HG02884 (cell line): ENCODE measurements around the gene LMAN1.

Experiments used
- ATAC-seq: cut with Tn5 transposase; IDR thresholded peaks from one replicate; pipeline ENCODE4 v1.9.1; 2021; ENCODE audit warnings: mild to moderate bottlenecking, moderate library complexity; ENCODE audit not compliant: unreplicated experiment

LMAN1 gene

DNA sequence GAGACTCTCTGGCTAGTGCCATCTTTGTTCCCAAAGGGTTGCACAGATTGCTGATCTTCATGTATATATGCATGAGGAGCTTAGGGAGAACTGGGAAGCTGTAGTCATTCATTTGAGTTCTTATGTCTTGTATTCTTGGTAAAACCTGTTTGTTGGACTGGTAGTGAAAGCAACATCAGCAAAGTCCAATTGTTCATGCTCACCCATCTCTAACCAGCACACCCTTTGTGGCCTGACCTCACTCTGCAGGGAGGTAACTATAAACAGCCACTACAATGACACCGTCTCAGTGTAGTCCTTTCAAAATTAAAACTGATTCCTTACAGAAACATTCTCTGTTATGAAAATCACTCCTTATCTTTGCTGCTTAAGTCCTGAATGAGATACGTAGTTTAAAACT is 13.9 kb upstream of the LMAN1 start:
- no peak for ATAC-seq

DNA sequence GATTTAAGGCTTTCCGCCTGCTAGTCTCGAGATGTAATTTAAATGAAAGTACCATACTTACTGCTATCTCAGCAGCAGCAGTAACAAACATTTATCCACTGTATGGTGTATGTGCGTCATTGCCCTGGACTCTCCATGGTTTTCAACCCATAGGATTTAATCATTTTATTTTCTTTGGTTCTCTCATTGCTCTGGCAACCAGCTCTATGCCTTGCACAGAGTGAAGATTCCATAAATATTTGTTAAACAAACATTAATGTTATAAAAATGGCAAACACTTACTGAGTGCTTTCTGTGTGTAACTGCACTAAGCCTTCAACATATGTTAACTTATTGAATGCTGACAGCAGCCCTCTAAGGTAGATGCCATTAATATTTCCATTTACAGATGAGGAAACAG is 1.3 kb upstream of the LMAN1 start:
- ATAC-seq = no peak

DNA sequence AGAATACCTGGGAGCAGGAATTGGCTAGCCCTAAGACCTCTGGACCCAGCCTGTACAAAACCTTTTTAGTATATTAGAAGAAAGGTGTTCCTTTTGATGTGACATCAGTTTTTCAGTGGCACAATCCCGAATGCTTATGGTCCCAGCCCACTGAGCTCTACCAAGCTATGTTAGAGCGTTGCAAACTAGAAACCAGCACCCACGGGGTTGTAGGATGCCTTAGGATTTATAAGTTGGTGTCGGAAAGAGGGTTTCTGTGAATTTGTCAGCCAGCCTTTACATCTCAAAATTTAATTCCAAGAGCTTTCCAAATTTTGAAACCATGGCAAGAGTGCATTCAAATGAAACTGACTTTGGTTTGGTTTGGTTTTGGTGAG is 499 bp upstream of the LMAN1 start:
- ATAC-seq = peak; percentile 10

DNA sequence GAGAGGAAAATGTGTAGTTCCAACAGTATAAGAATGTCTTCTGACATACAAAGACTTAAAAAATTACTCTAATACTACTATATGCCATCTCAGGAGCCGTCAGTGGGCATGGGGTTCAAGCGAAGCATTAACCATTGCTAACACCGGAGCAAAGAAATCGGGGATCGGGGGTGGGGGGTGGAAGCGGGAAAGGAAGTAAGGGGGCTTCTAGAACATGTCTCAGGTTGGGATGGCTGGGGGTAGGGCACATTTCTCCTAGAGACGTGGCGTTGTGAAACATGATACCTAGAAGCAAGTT is 702 bp downstream of the LMAN1 start:
- no peak for ATAC-seq

DNA sequence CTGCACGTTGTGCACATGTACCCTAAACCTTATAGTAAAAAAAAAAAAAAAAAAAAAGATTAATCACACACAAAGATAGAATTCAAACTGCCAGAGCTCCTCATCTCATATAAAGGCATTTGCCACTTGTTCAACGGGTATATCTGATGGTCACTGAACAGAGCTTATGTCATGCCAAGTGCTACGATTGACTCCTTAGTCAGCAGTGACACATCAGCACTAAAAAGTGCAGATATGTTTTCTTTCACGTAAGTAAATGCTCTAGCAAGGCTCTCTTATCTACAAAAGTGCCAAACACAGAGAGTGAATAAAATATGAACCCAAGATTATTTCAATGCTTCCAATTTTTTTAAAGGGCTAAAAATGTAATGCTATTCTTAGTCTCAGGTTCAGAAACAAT is 1.1 kb downstream of the LMAN1 start:
- no peak for ATAC-seq

DNA sequence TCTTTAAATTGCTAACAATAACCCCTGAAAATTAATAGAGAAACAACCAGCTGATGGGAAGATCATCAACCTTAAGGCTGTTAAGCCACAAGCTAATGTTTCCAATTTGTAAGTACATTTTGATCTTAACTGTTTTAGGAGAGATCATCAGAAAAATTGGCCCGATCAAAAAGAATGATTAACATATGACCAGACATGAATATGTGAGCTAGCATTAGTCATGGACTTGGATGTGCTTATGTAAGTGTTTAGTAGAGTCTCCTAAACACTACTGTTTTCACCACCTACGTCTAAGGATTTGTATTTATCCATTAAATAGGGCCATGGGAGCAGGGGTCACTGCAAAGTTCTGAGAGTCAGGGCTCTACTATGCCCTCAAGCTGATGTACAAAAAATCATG is 4.3 kb downstream of the LMAN1 start:
- ATAC-seq = no peak

DNA sequence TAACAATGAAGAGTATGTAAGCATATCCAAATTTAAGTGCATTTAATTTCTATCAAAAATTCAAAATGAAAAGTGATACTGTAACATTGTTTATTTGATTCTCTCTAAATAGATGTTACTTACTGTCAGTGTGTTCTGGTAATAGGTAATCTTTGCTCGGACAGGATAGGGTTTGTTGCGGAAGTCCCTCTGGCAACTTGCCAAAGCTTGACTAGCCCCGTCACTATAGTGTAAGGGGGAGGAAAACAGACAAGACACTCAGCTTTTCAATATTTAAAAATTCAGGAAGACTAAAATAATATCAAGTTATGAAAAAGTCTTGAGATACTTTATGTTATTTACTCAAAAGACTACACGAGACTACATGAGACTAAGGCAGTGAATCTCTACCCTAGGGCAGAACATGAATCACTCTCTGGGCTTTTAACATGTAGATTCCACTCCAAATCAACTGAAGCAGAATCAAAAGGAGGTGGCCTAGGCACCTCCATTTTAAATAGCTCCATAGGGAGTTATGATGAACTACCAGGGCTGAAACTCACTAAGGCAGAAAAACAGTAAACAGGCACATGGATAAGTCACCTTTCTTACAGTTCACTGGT is 5.9 kb downstream of the LMAN1 start:
- ATAC-seq = no peak

DNA sequence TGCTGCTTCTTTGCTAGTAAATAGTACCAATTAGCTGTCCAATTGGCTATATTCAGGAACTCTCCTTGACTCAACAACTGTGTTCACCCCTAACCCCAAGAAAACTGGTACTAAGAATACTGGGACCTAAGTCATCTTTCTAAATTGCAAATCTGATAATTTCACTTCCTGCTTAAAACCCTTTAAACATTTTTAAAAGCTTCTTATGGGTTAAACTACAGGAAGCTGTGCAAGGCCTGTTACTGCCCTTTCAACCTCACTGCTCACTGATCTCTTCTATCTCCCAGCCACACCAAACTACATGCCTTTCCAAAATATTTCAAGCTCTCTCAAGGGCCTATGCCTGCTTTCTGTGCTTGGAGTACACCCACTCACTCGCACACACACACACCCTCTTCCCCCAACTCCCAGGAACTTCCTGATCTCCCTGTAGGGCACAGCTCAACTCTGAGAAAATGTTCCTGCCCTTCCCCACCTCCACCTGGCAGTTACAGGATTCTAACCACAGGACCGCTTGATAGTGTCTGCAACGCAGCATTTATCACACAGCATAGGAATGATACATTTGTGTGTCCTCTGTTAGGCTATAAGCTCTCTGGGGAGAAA is 6.7 kb downstream of the LMAN1 start:
- ATAC-seq = peak; percentile 65

DNA sequence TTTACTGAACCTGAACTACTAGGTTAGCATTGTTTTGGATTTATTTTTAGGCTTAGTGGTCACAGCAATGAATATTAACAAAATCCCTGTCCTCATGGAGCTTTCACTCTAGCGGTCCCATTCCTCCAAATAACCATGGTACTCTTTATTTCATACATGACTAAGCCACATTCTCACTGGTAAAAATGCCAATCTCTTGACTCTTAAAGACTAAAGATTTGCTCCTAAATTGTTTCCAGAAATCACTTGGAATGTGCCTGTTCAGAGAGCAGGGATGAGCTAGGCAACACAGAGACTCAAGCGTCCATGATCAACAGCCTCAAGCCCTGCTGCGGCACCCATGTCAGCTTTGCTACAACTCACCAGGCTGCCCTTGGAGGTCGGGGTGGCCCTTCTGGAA is 13.5 kb downstream of the LMAN1 start:
- no peak for ATAC-seq

DNA sequence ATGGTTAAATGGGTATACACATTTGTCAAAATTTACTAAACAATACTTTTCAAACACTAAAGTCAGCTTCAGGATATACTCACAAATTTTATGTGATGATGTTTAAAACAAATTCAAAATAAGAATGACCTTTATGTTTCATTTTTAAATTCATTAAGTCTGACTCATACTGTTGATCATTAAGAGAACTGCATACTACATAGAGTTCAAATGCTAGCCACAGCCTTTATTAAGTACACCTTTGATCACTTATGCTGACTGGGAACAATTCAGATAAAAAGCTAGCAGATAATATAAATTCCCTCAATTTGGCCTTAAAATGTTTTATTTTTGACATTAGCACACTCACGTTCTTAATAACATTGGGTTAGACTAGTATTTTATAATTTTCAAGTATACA is 14.1 kb downstream of the LMAN1 start:
- ATAC-seq = no peak

DNA sequence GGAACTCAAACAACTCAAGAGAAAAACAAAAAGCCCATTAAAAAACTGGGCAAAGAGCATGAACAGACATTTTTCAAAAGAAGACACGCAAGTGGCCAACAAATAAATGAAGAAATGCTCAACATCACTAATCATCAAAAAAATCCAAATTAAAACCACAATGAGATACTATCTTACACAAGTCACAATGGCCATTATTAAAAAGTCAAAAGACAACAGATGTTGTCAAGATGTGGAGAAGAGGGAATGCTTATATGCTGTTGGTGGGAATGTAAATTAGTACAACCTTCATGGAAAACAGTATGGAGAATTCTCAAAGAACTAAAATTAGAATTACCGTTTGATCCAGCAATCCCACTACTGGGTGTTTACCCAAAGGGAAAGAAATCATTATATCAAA is 15.1 kb downstream of the LMAN1 start:
- no peak for ATAC-seq

DNA sequence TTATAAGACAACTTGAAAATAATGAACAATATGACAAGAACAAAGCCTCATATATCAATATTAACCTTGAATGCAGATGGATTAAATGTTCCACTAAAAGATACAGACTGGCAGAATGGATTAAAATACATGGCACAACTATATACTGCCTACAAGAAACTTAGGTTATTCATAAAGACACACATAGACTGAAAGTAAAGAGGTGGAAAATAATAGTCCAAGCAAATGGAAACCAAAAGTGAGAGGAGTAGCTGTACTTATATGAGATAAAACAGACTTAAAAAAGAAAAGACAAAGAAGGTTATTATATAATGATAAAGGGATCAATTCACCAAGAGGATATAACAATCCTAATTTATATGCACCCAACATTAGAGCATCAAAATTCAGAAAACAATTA is 18.2 kb downstream of the LMAN1 start:
- no peak for ATAC-seq

DNA sequence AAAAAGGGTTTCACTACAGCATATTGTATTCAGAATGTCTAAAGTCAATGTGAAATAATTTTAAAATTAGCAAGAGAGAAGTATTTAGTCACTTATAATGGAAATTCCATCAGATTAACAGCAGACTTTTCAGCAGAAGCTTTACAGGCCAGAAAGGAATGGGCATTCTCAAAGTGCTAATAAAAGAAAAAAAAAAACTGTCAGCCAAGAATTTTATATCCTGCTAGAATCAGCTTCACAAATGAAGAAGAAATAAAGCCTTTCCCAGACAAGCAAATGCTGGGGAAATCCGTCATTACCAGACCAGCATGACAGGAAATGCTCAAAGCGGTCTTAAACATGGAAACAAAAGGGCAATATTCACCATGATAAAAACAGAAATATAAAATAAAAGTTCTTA is 18.8 kb downstream of the LMAN1 start:
- no peak for ATAC-seq

DNA sequence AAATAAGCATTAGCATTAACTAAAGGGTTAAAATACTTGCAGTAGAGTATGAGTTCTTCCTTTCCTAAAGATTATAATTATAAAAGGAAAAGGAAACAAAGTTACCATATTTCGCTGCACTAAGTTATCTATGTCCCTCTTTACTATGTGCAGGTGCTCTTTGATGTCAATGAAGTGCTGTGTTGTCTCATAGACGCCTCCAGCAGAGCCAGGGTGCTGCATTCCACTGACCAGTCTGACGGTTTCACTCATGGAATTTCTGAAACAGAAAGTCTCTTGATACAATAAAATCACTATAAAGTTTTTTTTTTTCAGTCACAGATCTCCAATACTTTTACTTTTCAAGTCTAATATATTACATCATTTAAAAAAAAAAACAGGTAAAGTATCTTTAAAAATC is 26.1 kb downstream of the LMAN1 start:
- ATAC-seq = no peak

DNA sequence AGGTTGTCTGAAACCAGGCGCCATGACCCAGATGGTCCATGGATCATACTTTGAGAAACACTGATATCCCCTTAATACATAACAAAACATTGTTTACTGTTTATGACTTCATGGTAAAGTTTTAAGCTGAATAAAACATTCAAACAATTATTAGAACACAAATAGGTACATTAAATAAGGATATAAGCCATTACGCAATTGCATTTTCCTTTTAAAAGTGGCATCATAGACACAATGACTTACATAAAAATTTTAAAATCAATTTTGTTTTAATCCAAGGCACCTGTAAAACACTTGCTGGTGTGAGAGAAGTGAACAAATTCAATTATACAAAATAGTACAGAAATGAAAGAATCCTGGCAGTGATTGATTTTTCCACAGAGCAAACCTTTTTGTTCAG is 30.4 kb downstream of the LMAN1 start:
- no peak for ATAC-seq

DNA sequence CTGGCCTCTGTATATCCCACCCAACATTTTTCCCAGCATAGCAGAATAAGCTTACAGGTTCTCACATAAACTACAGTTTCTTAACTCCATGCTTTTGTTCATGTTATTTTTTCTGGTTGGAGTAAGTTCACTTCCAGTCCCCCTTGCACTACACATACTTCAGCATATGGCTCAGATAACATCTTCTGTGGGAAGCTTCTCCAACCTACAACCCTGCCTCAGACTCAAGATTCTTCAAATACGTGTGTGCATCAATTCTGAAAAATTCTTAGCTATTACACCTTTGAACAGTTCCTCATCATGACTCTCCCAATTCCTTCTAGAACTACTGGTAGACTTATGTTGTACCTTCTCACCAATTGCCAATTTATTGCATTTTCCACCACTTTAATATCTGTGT is 33.1 kb downstream of the LMAN1 start:
- ATAC-seq = no peak

DNA sequence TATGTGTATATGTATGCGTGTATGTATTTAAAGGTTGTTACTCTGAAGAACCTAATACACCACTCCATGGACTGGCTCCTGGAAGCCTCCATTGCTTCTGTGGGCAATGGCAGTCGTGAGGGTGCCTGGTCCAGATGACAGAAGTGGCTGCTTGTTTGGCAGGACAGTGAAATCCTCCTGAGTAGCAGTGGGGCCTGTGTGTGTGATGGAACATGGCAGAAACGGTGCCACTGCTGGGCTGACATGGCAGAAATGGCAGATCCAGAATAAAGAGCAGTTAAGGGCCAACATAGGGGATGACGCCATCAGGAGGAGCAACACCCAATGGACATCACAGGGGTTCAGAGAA is 34.5 kb downstream of the LMAN1 start:
- ATAC-seq = no peak

DNA sequence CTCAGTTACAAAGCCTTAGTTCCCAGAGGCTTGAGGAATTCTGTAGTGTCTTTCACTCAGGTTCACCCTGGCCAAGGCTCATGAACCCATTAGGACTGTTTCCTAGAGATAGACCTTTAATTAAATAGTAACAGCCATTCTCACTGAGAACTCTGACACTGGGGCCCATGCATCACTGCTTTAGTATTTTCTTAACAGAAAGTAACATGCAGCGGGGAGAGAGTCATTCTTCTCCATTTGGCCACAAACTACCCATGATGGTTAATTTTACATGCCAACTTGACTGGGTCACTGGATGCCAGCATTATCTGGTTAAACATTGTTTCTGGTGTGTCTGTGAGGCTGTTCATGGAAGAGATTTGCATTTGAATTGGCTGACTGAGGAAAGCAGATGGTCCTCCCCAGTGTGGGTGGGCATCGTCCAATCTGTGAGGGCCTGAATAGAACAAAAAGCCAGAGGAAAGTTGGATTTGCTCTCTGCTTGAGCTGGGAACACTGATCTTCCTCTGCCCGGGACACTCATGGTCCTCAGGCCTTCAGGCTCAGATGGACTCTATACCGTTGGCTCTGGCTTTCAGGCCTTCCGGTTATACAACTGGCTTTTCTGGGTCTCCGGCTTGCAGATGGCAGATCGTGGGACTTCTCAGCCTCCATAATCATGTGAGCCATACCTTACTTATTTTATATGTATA is 35.0 kb downstream of the LMAN1 start:
- ATAC-seq = no peak

DNA sequence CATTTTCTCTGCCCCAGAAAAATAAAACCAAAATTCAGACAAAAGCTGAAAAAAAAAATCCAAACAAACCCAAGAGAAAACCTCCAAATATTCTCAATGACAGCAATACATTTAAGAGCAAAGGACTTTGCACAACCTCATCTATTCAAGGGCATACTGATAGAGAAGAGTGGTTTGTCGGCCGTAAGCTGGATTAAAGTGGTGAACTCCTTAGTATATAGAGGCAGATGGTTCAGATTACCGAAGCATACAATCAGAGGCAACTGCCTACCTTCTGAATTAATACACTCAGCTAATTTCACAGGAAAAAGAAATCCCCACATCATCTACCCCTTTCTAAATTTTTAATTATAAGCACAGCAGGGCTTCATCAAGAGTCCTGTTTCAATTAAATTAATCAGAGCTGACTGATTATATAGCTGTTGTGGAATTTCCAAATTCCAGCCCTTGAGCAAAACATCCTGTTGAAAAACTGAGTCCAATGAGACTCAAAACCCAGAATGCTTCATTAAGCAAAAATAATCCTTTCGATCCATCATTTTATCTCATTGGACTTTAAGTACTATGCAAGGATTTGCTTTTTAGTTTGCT is 40.5 kb downstream of the LMAN1 start, which contains the start of gene CPLX4:
CPLX4 (minus strand) TSS at position 190 of the 591 bp plus-strand sequence; CDS start at position 3, 187 bp downstream.
- ATAC-seq = no peak

DNA sequence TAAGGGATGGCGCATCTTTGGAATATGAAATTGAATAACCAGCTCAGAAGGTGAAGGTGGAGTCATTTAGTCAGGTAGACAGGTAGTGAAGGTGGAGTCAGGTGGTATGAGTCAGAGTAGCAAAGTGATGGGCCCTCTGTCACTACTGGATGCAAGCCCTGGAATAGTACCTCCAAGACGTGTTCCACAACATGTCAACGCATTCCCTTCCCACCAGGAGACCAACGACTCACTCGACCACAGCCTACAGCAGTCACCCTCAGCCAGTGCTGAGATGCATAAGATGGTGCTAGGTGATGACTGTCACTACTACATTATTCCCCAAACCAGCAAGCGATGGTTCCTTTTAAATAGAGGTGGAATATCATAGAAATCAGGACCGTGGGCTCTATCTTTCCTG is 47.4 kb downstream of the LMAN1 start:
- no peak for ATAC-seq

DNA sequence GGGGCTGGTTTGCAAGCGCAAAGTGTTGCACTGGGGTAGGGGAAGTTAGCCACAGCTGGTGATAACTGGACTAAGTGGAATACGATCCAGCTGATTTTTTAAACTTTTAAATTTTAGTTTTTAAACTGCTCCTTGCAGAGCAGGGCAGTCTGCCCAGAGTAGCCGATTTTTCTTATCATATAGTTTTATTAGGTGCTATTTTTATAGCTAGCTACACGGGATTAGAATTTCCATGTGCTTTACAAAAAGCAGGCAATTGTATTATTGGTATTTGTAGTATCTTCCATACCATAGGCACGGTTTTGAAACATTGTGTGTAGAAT is 50.2 kb downstream of the LMAN1 start:
- ATAC-seq = no peak

DNA sequence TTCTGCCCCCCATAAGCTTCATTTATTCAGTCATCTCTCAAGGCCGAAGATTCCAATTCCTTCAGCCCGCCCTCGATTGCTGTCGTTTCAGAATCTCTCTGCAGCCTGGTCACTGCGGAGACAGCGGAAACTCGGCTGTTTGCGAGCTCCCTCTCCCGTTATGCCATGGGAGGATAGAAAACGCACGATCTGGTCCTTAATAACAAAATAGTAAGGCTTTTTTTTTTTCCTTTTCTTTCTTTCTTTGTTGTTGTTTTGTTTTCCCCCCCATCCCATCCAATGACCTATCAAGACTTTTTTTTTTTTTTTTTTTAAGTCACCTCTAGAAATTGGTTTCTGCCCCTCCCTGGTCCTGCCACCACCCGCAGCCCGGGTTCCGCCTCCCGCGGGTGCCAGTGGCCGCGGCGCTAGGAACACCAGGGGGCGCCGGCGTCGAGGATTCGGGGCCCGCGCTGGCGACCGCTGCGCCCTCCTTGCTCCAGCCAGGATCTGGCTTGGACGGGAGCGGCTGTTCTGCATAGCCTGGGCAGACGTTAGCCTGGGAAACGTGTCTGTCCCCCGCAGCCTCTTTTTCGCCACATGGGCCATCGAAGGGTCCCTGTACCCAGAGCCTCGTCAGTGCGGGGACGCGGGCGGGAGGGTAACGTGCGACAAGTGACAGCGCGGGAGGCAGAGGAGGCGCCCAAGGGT is 50.7 kb downstream of the LMAN1 start:
- ATAC-seq = peak; percentile 90
